ENCODE results near the gene EXOSC2. TPM values are rescaled to one million over a fixed set of nuclear protein-coding genes. Genes with fewer than 3 reads are reported as not detected.

The EXOSC2 gene
- total and polyA plus RNA-seq, 2 donors (not counting 1 experiment from before 2014, with no cell fraction given): 22.0 to 29.6 TPM

DNA sequence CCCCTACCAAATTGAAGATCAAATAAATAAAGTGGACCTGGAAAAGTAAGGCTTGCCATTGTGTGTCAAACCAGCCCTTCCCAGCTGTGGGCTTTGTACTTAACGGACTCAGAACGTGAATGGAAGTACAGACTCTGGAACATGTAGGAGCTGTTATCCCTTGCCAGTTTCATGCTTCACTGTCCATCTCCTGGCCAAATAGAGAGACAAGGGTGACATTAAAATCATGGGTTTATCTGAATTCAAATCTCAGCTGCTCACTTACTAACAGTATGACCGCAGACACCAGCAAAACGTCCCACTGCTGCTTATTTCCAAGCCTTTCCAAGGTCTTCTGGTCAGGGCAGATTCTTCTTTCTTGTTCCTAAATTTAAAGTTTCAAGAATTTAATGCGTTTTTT is 52.2 kb downstream of the EXOSC2 start:
- Histone ChIP-seq H3K36me3 (ENCODE audit: control insufficient read depth, insufficient read depth, low read length) (no peaks in the 10 kb centered on the region), H3K79me2 (ENCODE audit: control insufficient read depth, insufficient read depth, low read length) (peaks cover 14% of the 10 kb centered on the region), H3K4me1 (ENCODE audit: control insufficient read depth, extremely low read depth, insufficient read depth, low read length) (no peaks in the 10 kb centered on the region), H3K27ac (ENCODE audit: insufficient read depth, low read length) (no peak overlapping the region), H2AFZ (ENCODE audit: low read length) (no peak overlapping the region), H4K20me1 (ENCODE audit: control insufficient read depth, extremely low read depth, insufficient read depth, low read length) (no peaks in the 10 kb centered on the region), H3K4me2 (ENCODE audit: extremely low read depth, insufficient read depth, low read length) (no peak overlapping the region), H3K4me3 (replicated peaks in 1 of 4; ENCODE audit: control extremely low read depth in 1 of 4, insufficient read depth in 1 of 4, low read depth in 3 of 4, low read length in 4 of 4) (no peak overlapping the region), H3K27me3 (ENCODE audit: control insufficient read depth, insufficient read depth, low read length) (no peaks in the 10 kb centered on the region), H3K9me3 (ENCODE audit: control insufficient read depth, insufficient read depth, low read depth, low read length) (no peaks in the 10 kb centered on the region), H3K9ac (ENCODE audit: insufficient read depth, low read length) (no peak overlapping the region)
- TF ChIP-seq EZH2 (IDR thresholded peaks at IDR 0.05; ENCODE audit: low read length, missing control alignments) (no peak), CTCF (conservative IDR thresholded peaks at IDR 0.05 in 1 of 2, IDR thresholded peaks at IDR 0.05 in 1 of 2; ENCODE audit: low read depth in 1 of 2, low read length in 2 of 2) (no peak)
- DNase-seq (ENCODE audit: low read depth in 2 of 2): no peak

GRCh38 chr9:130746434-130747212 is 53.0 kb downstream of the EXOSC2 start:
- Histone ChIP-seq H3K27ac (ENCODE audit: insufficient read depth, low read length) (no peak overlapping the region), H3K4me2 (ENCODE audit: extremely low read depth, insufficient read depth, low read length) (no peak overlapping the region), H3K79me2 (ENCODE audit: control insufficient read depth, insufficient read depth, low read length) (peaks cover 11% of the 10 kb centered on the region), H3K9ac (ENCODE audit: insufficient read depth, low read length) (no peak overlapping the region), H3K4me1 (ENCODE audit: control insufficient read depth, extremely low read depth, insufficient read depth, low read length) (no peaks in the 10 kb centered on the region), H3K36me3 (ENCODE audit: control insufficient read depth, insufficient read depth, low read length) (no peaks in the 10 kb centered on the region), H3K4me3 (replicated peaks in 1 of 4; ENCODE audit: control extremely low read depth in 1 of 4, insufficient read depth in 1 of 4, low read depth in 3 of 4, low read length in 4 of 4) (no peak overlapping the region), H2AFZ (ENCODE audit: low read length) (no peak overlapping the region), H3K9me3 (ENCODE audit: control insufficient read depth, insufficient read depth, low read depth, low read length) (no peaks in the 10 kb centered on the region), H3K27me3 (ENCODE audit: control insufficient read depth, insufficient read depth, low read length) (no peaks in the 10 kb centered on the region), H4K20me1 (ENCODE audit: control insufficient read depth, extremely low read depth, insufficient read depth, low read length) (no peaks in the 10 kb centered on the region)
- no peak for DNase-seq (ENCODE audit: low read depth in 2 of 2)
- no peak for TF ChIP-seq EZH2 (IDR thresholded peaks at IDR 0.05; ENCODE audit: low read length, missing control alignments)
- TF ChIP-seq CTCF (conservative IDR thresholded peaks at IDR 0.05 in 1 of 2, IDR thresholded peaks at IDR 0.05 in 1 of 2; ENCODE audit: low read depth in 1 of 2, low read length in 2 of 2): no peak

DNA sequence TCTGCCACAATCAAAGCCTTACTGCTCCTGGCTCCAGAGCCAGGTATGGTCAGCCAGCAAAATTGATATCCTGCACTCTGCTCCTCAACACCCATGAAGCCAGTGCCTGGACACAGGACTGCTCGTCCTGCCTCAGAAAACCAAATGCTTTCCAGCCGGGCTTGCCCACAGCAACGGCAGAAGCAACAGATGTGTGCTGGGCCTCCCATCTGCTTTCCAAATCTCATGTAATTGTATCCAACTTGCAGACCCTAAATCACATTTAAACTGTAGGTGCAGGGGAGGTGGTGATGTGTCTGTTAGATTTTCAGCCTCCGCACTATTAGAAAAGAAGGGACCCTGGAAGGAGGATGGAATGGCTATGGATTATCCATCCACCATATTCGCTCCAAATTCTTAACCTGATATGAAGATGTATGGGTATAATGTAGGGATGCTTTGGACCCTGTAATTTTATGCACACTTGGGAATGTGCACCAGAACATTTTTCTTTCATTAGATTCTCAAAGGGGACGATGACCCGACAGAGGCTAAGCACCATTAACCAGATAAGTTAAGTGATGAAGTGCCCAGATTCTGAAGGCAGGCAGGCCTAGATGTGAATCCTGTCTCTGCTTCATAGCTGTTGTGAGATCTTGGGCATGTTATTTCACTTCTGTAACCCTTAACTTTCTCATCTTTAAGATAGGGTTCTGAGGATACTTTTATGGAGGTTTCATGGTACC is 58.2 kb downstream of the EXOSC2 start:
- Histone ChIP-seq H3K4me1 (ENCODE audit: control insufficient read depth, extremely low read depth, insufficient read depth, low read length) (peaks cover 3% of the 10 kb centered on the region), H3K9me3 (ENCODE audit: control insufficient read depth, insufficient read depth, low read depth, low read length) (no peaks in the 10 kb centered on the region), H3K27ac (ENCODE audit: insufficient read depth, low read length) (no peak overlapping the region), H3K9ac (ENCODE audit: insufficient read depth, low read length) (no peak overlapping the region), H3K4me2 (ENCODE audit: extremely low read depth, insufficient read depth, low read length) (no peak overlapping the region), H3K4me3 (replicated peaks in 1 of 4; ENCODE audit: control extremely low read depth in 1 of 4, insufficient read depth in 1 of 4, low read depth in 3 of 4, low read length in 4 of 4) (no peak overlapping the region), H3K36me3 (ENCODE audit: control insufficient read depth, insufficient read depth, low read length) (no peaks in the 10 kb centered on the region), H2AFZ (ENCODE audit: low read length) (no peak overlapping the region), H4K20me1 (ENCODE audit: control insufficient read depth, extremely low read depth, insufficient read depth, low read length) (no peaks in the 10 kb centered on the region), H3K79me2 (ENCODE audit: control insufficient read depth, insufficient read depth, low read length) (peaks cover 7% of the 10 kb centered on the region), H3K27me3 (ENCODE audit: control insufficient read depth, insufficient read depth, low read length) (no peaks in the 10 kb centered on the region)
- no peak for DNase-seq (ENCODE audit: low read depth in 2 of 2)
- TF ChIP-seq CTCF (conservative IDR thresholded peaks at IDR 0.05 in 1 of 2, IDR thresholded peaks at IDR 0.05 in 1 of 2; ENCODE audit: low read depth in 1 of 2, low read length in 2 of 2): no peak
- TF ChIP-seq EZH2 (IDR thresholded peaks at IDR 0.05; ENCODE audit: low read length, missing control alignments): no peak
